ENCODE measurements around the gene KIAA0586. TPM values are rescaled to one million over a fixed set of nuclear protein-coding genes. Genes with fewer than 3 reads are reported as not detected.
A peak's percentile ranks its signal among the peaks of the same experiment; 100 is the strongest.

The KIAA0586 gene
- total RNA-seq, 1 donor from 2014 or later: 20.1 TPM

GRCh38 chr14:58484176-58484575 is 56.7 kb downstream of the KIAA0586 start:
- FAIRE-seq (no peak), DNase-seq (ENCODE audit: low read depth) (no peak)
- TF ChIP-seq, protein P1, sequence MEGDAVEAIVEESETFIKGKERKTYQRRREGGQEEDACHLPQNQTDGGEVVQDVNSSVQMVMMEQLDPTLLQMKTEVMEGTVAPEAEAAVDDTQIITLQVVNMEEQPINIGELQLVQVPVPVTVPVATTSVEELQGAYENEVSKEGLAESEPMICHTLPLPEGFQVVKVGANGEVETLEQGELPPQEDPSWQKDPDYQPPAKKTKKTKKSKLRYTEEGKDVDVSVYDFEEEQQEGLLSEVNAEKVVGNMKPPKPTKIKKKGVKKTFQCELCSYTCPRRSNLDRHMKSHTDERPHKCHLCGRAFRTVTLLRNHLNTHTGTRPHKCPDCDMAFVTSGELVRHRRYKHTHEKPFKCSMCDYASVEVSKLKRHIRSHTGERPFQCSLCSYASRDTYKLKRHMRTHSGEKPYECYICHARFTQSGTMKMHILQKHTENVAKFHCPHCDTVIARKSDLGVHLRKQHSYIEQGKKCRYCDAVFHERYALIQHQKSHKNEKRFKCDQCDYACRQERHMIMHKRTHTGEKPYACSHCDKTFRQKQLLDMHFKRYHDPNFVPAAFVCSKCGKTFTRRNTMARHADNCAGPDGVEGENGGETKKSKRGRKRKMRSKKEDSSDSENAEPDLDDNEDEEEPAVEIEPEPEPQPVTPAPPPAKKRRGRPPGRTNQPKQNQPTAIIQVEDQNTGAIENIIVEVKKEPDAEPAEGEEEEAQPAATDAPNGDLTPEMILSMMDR (IDR thresholded peaks at IDR 0.05; ENCODE audit: insufficient read depth, low read depth, low read length): no peak
- TF ChIP-seq EZH2 (IDR thresholded peaks at IDR 0.05; ENCODE audit: insufficient read depth, low read length): no peak
- Histone ChIP-seq H3K9me3 (ENCODE audit: insufficient read depth, low read depth, low read length) (no peaks in the 10 kb centered on the region), H3K27me3 (ENCODE audit: insufficient read depth, low read length) (no peaks in the 10 kb centered on the region), H4K20me1 (ENCODE audit: insufficient read depth, low read length) (no peaks in the 10 kb centered on the region), H3K79me2 (ENCODE audit: insufficient read depth, low read length) (no peaks in the 10 kb centered on the region), H3K9ac (ENCODE audit: low read length) (no peak overlapping the region), H3K4me1 (ENCODE audit: insufficient read depth, low read length) (peaks cover 6% of the 10 kb centered on the region), H3K4me3 (ENCODE audit: insufficient read depth, low read depth, low read length) (no peak overlapping the region), H3K36me3 (ENCODE audit: insufficient read depth, low read length) (peaks cover 4% of the 10 kb centered on the region), H2AFZ (ENCODE audit: low read depth, low read length) (no peak overlapping the region), H3K4me2 (ENCODE audit: low read length) (no peak overlapping the region), H3K27ac (ENCODE audit: low read depth, low read length) (no peak overlapping the region)
- Mint-ChIP-seq H3K27ac (ENCODE audit: unreplicated experiment) (no peak overlapping the region), H3K9me3 (ENCODE audit: unreplicated experiment) (no peaks in the 10 kb centered on the region), H3K36me3 (ENCODE audit: low read depth, unreplicated experiment) (peaks cover 2% of the 10 kb centered on the region), H3K4me1 (ENCODE audit: low read depth, unreplicated experiment) (peaks cover 8% of the 10 kb centered on the region), H3K4me3 (ENCODE audit: unreplicated experiment) (no peak overlapping the region), H3K27me3 (ENCODE audit: low read depth, unreplicated experiment) (no peaks in the 10 kb centered on the region)

- H3K27me3 Mint-ChIP-seq (ENCODE audit: low read depth, unreplicated experiment): no peaks in the 10 kb centered on the region
- H3K27ac Mint-ChIP-seq (ENCODE audit: unreplicated experiment): peak overlapping the region; percentile 92
- peak; percentile 32 for DNase-seq (ENCODE audit: low read depth)
- Histone ChIP-seq H3K4me3 (ENCODE audit: insufficient read depth, low read depth, low read length) (no peak overlapping the region), H3K4me1 (ENCODE audit: insufficient read depth, low read length) (peaks cover 9% of the 10 kb centered on the region), H3K36me3 (ENCODE audit: insufficient read depth, low read length) (peaks cover 5% of the 10 kb centered on the region), H3K27ac (ENCODE audit: low read depth, low read length) (peak overlapping the region; percentile 11), H3K4me2 (ENCODE audit: low read length) (peak overlapping the region; percentile 44), H3K9ac (ENCODE audit: low read length) (no peak overlapping the region), H2AFZ (ENCODE audit: low read depth, low read length) (no peak overlapping the region), H4K20me1 (ENCODE audit: insufficient read depth, low read length) (no peaks in the 10 kb centered on the region), H3K27me3 (ENCODE audit: insufficient read depth, low read length) (no peaks in the 10 kb centered on the region), H3K79me2 (ENCODE audit: insufficient read depth, low read length) (no peaks in the 10 kb centered on the region), H3K9me3 (ENCODE audit: insufficient read depth, low read depth, low read length) (no peaks in the 10 kb centered on the region)
- H3K4me3 Mint-ChIP-seq (ENCODE audit: unreplicated experiment): peak overlapping the region; percentile 54
- H3K36me3 Mint-ChIP-seq (ENCODE audit: low read depth, unreplicated experiment): peaks cover 2% of the 10 kb centered on the region
- no peaks in the 10 kb centered on the region for H3K9me3 Mint-ChIP-seq (ENCODE audit: unreplicated experiment)
- peaks cover 8% of the 10 kb centered on the region for H3K4me1 Mint-ChIP-seq (ENCODE audit: low read depth, unreplicated experiment)
- TF ChIP-seq, protein P1 (IDR thresholded peaks at IDR 0.05; ENCODE audit: insufficient read depth, low read depth, low read length): no peak
- no peak for TF ChIP-seq EZH2 (IDR thresholded peaks at IDR 0.05; ENCODE audit: insufficient read depth, low read length)
- FAIRE-seq: peak; percentile 26
These were observed 61.0 kb downstream of the KIAA0586 start for GRCh38 chr14:58488550-58488949.

- H3K36me3 ChIP-seq (ENCODE audit: insufficient read depth, low read length): peaks cover 8% of the 10 kb centered on the region
- H4K20me1 ChIP-seq (ENCODE audit: insufficient read depth, low read length): no peaks in the 10 kb centered on the region
- no peaks in the 10 kb centered on the region for H3K79me2 ChIP-seq (ENCODE audit: insufficient read depth, low read length)
- H3K9me3 ChIP-seq (ENCODE audit: insufficient read depth, low read depth, low read length): no peaks in the 10 kb centered on the region
- DNase-seq (ENCODE audit: low read depth) (peak; percentile 16), FAIRE-seq (peak; percentile 13)
- H3K9ac ChIP-seq (ENCODE audit: low read length): no peak overlapping the region
- no peaks in the 10 kb centered on the region for H3K27me3 ChIP-seq (ENCODE audit: insufficient read depth, low read length)
- Mint-ChIP-seq H3K4me1 (ENCODE audit: low read depth, unreplicated experiment) (peaks cover 8% of the 10 kb centered on the region), H3K27me3 (ENCODE audit: low read depth, unreplicated experiment) (no peaks in the 10 kb centered on the region), H3K9me3 (ENCODE audit: unreplicated experiment) (no peaks in the 10 kb centered on the region), H3K27ac (ENCODE audit: unreplicated experiment) (no peak overlapping the region), H3K36me3 (ENCODE audit: low read depth, unreplicated experiment) (peaks cover 2% of the 10 kb centered on the region), H3K4me3 (ENCODE audit: unreplicated experiment) (no peak overlapping the region)
- H3K4me2 ChIP-seq (ENCODE audit: low read length): peak overlapping the region; percentile 16
- no peak for TF ChIP-seq EZH2 (IDR thresholded peaks at IDR 0.05; ENCODE audit: insufficient read depth, low read length)
- TF ChIP-seq, protein P1 (IDR thresholded peaks at IDR 0.05; ENCODE audit: insufficient read depth, low read depth, low read length): no peak
- H3K4me3 ChIP-seq (ENCODE audit: insufficient read depth, low read depth, low read length): no peak overlapping the region
- peaks cover 9% of the 10 kb centered on the region for H3K4me1 ChIP-seq (ENCODE audit: insufficient read depth, low read length)
- no peak overlapping the region for H2AFZ ChIP-seq (ENCODE audit: low read depth, low read length)
- peak overlapping the region; percentile 30 for H3K27ac ChIP-seq (ENCODE audit: low read depth, low read length)
These were observed 64.1 kb downstream of the KIAA0586 start for GRCh38 chr14:58491593-58491992.
